K562 (cell line): Measurements from ENCODE around the gene NUBP2. TPM values are rescaled to one million over a fixed set of nuclear protein-coding genes. Genes with fewer than 3 reads are reported as not detected.

Experiments used
- ATAC-seq: fragments of 200-7000 bp; cut with Tn5 transposase; 3 replicates; pipeline ENCODE4 v1.9.1; 2020; ENCODE audit warnings: moderate library complexity
- BruUV-seq: library from RNA; stranded (reverse); fragments of 400-500 nt; replicated peaks from 2 replicates; lab custom pipeline; 2021; lab: Mats Ljungman, UMichigan
- CTCF ChIA-PET: fragments of 300-600 bp; formaldehyde crosslinking; extraction: SDS; loops from one replicate; lab custom pipeline; 2021; ENCODE audit warnings: low intra/inter-chr PET ratio; lab: Yijun Ruan, JAX
- POLR2A ChIA-PET: fragments of 300-600, 350-650 bp; sonication (Branson Sonifier 250); formaldehyde crosslinking; extraction: SDS; loops from one replicate; lab custom pipeline; 2021; ENCODE audit warnings: antibody characterized with exemption, inconsistent platforms; lab: Yijun Ruan, JAX
- DNase-seq, 4 experiments: peaks; one replicate each; pipeline versions ENCODE4 v3.0.0 to v3.0.0-alpha.2; 2011 to 2018; ENCODE audit warnings: low spot score in 3 of 4, mixed read lengths in 3 of 4; ENCODE audit errors: extremely low read depth in 1 of 4
- FAIRE-seq: peaks from 2 replicates; lab custom pipeline; 2011; peaks lifted over from hg19 to GRCh38; lab: Jason Lieb, UNC
- H2AFZ ChIP-seq: 2 replicates; pipeline ENCODE4 v1.6.0; 2011; ENCODE audit warnings: low read depth, low read length, control low read depth, inconsistent platforms
- H3K27ac ChIP-seq: fragments of 200-600 bp; 3 replicates; pipeline ENCODE4 v1.8.0; 2011; ENCODE audit warnings: low read depth, mild to moderate bottlenecking, control low read depth, inconsistent platforms, low read length, moderate library complexity, mixed read lengths; ENCODE audit errors: extremely low read depth
- H3K27me3 ChIP-seq, 2 experiments: fragments of 300-600 bp in 1 of 2; 2 replicates in 1 of 2; 3 replicates in 1 of 2; pipeline versions ENCODE4 v1.6.0 to v1.8.0; 2011; ENCODE audit warnings: inconsistent platforms in 2 of 2, low read length in 2 of 2, mild to moderate bottlenecking in 1 of 2, mixed read lengths in 1 of 2, moderate library complexity in 1 of 2; ENCODE audit not compliant: control insufficient read depth in 2 of 2, insufficient read depth in 2 of 2
- H3K36me3 ChIP-seq: fragments of 300-600 bp; 3 replicates; pipeline ENCODE4 v1.8.0; 2011; ENCODE audit warnings: mild to moderate bottlenecking, low read length, inconsistent platforms; ENCODE audit not compliant: control insufficient read depth, insufficient read depth
- H3K4me1 ChIP-seq, 2 experiments: fragments of 200-600 bp in 1 of 2; replicated peaks in 1 of 2; 2 replicates in 1 of 2; 3 replicates in 1 of 2; pipeline versions ENCODE4 v1.5.1 to v1.8.0; 2011; ENCODE audit warnings: inconsistent platforms in 2 of 2, low read length in 2 of 2, mild to moderate bottlenecking in 1 of 2, mixed read lengths in 1 of 2, moderate library complexity in 1 of 2; ENCODE audit not compliant: control insufficient read depth in 2 of 2, insufficient read depth in 2 of 2
- H3K4me2 ChIP-seq: 2 replicates; pipeline ENCODE4 v1.6.1; 2011; ENCODE audit warnings: low read length, control low read depth, inconsistent platforms, mixed read lengths; ENCODE audit not compliant: insufficient read depth
- H3K4me3 ChIP-seq: fragments of 200-600 bp; sonication (generic), shearing (Covaris generic); 2 replicates; pipeline ENCODE4 v1.5.1; 2016; ENCODE audit warnings: control low read depth, inconsistent platforms
- H3K79me2 ChIP-seq: fragments of 200-600 bp; 3 replicates; pipeline ENCODE4 v1.8.0; 2011; ENCODE audit warnings: low read length, inconsistent platforms; ENCODE audit not compliant: control insufficient read depth, insufficient read depth
- H3K9ac ChIP-seq, 2 experiments: 2 replicates each; pipeline versions ENCODE4 v1.6.0 to v1.6.1; 2011; ENCODE audit warnings: low read depth in 2 of 2, low read length in 2 of 2, control low read depth in 1 of 2, inconsistent platforms in 1 of 2, mild to moderate bottlenecking in 1 of 2, mixed read lengths in 1 of 2; ENCODE audit not compliant: insufficient read depth in 1 of 2
- H3K9me1 ChIP-seq: one replicate; pipeline ENCODE4 v1.6.0; 2011; ENCODE audit warnings: inconsistent platforms, mild to moderate bottlenecking, low read length, moderate library complexity; ENCODE audit not compliant: control insufficient read depth, insufficient read depth
- H3K9me3 ChIP-seq: replicated peaks from 2 replicates; pipeline ENCODE4 v1.5.1; 2011; ENCODE audit warnings: low read depth, low read length, inconsistent platforms; ENCODE audit not compliant: control insufficient read depth, insufficient read depth
- H4K20me1 ChIP-seq: replicated peaks from 2 replicates; pipeline ENCODE4 v1.6.1; 2011; ENCODE audit warnings: low read length, inconsistent platforms, mixed read lengths; ENCODE audit not compliant: control insufficient read depth, insufficient read depth
- ILK ChIP-seq: fragments of 450-650 bp; IDR thresholded peaks from 2 replicates; pipeline ENCODE4 v1.6.1; 2016; ENCODE audit warnings: missing genetic modification characterization, low read depth, mild to moderate bottlenecking, missing compliant biosample characterization, moderate library complexity, borderline replicate concordance
- MTF1 ChIP-seq: fragments of 250-450 bp; sonication (Bioruptor Pico); IDR thresholded peaks from 2 replicates; pipeline ENCODE4 v1.9.0; 2021; ENCODE audit warnings: moderate library complexity, mild to moderate bottlenecking, inconsistent platforms, borderline replicate concordance
- NFXL1 ChIP-seq: fragments of 450-650 bp; formaldehyde crosslinking; IDR thresholded peaks from 2 replicates; pipeline ENCODE4 v1.4.0; 2021; ENCODE audit warnings: mild to moderate bottlenecking
- POLR2G ChIP-seq: fragments of 200-400 bp; formaldehyde crosslinking; IDR thresholded peaks from 2 replicates; pipeline ENCODE4 v1.6.1; 2017; ENCODE audit warnings: low read depth, mild to moderate bottlenecking, antibody characterized with exemption, low read length, moderate library complexity
- RBFOX2 ChIP-seq: fragments of 200-400 bp; formaldehyde crosslinking; IDR thresholded peaks from 2 replicates; pipeline ENCODE4 v1.6.1; 2017; ENCODE audit warnings: low read depth, mild to moderate bottlenecking, low read length, moderate library complexity
- SIN3B ChIP-seq: fragments of 450-650 bp; IDR thresholded peaks from 2 replicates; pipeline ENCODE4 v1.6.1; 2017; ENCODE audit warnings: low read depth, mild to moderate bottlenecking, moderate library complexity
- ZNF121 ChIP-seq: sonication (generic); formaldehyde crosslinking; conservative IDR thresholded peaks from 2 replicates; pipeline ENCODE4 v1.8.0; 2022; ENCODE audit warnings: missing genetic modification reagents
- ZNF140 ChIP-seq: fragments of 250-450 bp; sonication (Bioruptor Pico); IDR thresholded peaks from 2 replicates; pipeline ENCODE4 v1.8.0; 2021; ENCODE audit warnings: moderate library complexity, mild to moderate bottlenecking, inconsistent platforms
- ZNF224 ChIP-seq: sonication (generic); formaldehyde crosslinking; IDR thresholded peaks from 2 replicates; pipeline ENCODE4 v1.8.0; 2022; ENCODE audit warnings: mild to moderate bottlenecking, missing genetic modification reagents
- ZNF655 ChIP-seq: fragments of 250-450 bp; sonication (Bioruptor Pico); IDR thresholded peaks from 2 replicates; pipeline ENCODE4 v1.5.0; 2021
- WGBS: fragments of 100-300 bp; shearing (Covaris generic); methylation state at CpG from one replicate; pipeline ENCODE4 v1.1.6; 2016; ENCODE audit warnings: low coverage, mixed read lengths; ENCODE audit not compliant: insufficient coverage; ENCODE audit errors: missing lambda C conversion rate; 5-methylcytosine and 5-hydroxymethylcytosine counted together
- in situ Hi-C: fragments of 300-500 bp; cut with MboI; formaldehyde crosslinking; loops from 4 replicates; pipeline ENCODE4 v1.15.0; 2018; ENCODE audit warnings: inconsistent platforms, mixed read lengths
- intact Hi-C: fragments of 100-400 bp; cut with micrococcal nuclease; formaldehyde crosslinking; loops from 2 replicates; pipeline ENCODE4 v1.14.2; 2022
- polyA plus RNA-seq, 8 experiments: library from polyadenylated mRNA; depleted of rRNA in 4 of 8; stranded (reverse) in 5 of 8; unstranded in 3 of 8; fragments of >200 nt; fragmentation: Nextera tagmentation in 2 of 8; fragmentation: Illumina TruSeq in 1 of 8; extraction: Ambion mirVana in 2 of 8; extraction: Trizol in 1 of 8; gene quantifications; 2 replicates each; pipeline versions ENCODE4 v1.2.1 to v1.2.3, GENCODE V29; 2011 to 2014; ENCODE audit warnings: inconsistent platforms in 1 of 8, missing spikeins in 1 of 8
- total RNA-seq, 7 experiments: library from RNA; depleted of rRNA in 6 of 7; stranded (reverse); fragments of >200 nt in 6 of 7; fragmentation: Illumina TruSeq in 2 of 7; extraction: Trizol in 2 of 7; gene quantifications; 2 replicates each; pipeline versions ENCODE4 v1.2.1 to v1.2.3, GENCODE V29; 2011 to 2021; ENCODE audit warnings: low replicate concordance in 1 of 7

Gene NUBP2
- total and polyA plus RNA-seq, 9 of the 15 experiments (the other 6 are each of a cell fraction or from before 2014, with no cell fraction given), result 1.8 to 115 (median 24.0) TPM

GRCh38 chr16:1817716-1818115 lies 35.0 kb downstream of the NUBP2 start:
- no peaks in the 10 kb centered on the region for H3K79me2 ChIP-seq
- BruUV-seq, result no TSS peak
- H3K27me3 ChIP-seq, result no peaks in the 10 kb centered on the region
- H2AFZ ChIP-seq, result no peak overlapping the region
- DNase-seq, result no peak
- TF ChIP-seq ZNF224 (no peak), RBFOX2 (0 out of 2 replicates have a peak, but pooled peaks have one; percentile 8)
- H3K9me3 ChIP-seq, result no peaks in the 10 kb centered on the region
- no peak for FAIRE-seq
- H4K20me1 ChIP-seq, result no peaks in the 10 kb centered on the region
- no peak overlapping the region for H3K4me3 ChIP-seq
- in situ Hi-C loops, result no loop called here
- peaks cover 3% of the 10 kb centered on the region; the same call in 1 of the 3 replicates for H3K36me3 ChIP-seq
- peaks cover 0 to 49% of the 10 kb centered on the region in 2 experiments; a peak in 3 of 5 replicates for H3K4me1 ChIP-seq
- intact Hi-C loops, result no loop called here
- H3K9me1 ChIP-seq, result no peaks in the 10 kb centered on the region
- no peak overlapping the region for H3K27ac ChIP-seq
- CTCF ChIA-PET, result no interaction called here
- no peak for ATAC-seq
- no peak overlapping the region for H3K9ac ChIP-seq
- H3K4me2 ChIP-seq, result no peak overlapping the region
- POLR2A ChIA-PET, result no interaction called here
- whole genome bisulfite sequencing, result 88% methylated on average over 16 of the region's 17 CpGs

- TF ChIP-seq SIN3B, result no peak
- no peak for TF ChIP-seq NFXL1
- TF ChIP-seq RBFOX2, result 0 out of 2 replicates have a peak, but pooled peaks have one; percentile 9
- TF ChIP-seq ZNF121 (CRISPR knock-in tag), result no peak
- TF ChIP-seq MTF1, result no peak
- no peak for TF ChIP-seq ILK (tag)
- TF ChIP-seq ZNF140 (CRISPR knock-in tag), result no peak
- TF ChIP-seq POLR2G, result peak; percentile 54; the same call in 1 of the 2 replicates
- TF ChIP-seq ZNF655 (CRISPR knock-in tag), result no peak
- no TSS peak for BruUV-seq
- in situ Hi-C loops, result no loop called here
- Histone ChIP-seq H3K79me2 (no peaks in the 10 kb centered on the region), H3K4me1 (peaks cover 0 to 49% of the 10 kb centered on the region in 2 experiments; a peak in 2 of 5 replicates), H3K9me1 (no peaks in the 10 kb centered on the region), H3K4me3 (no peak overlapping the region), H4K20me1 (no peaks in the 10 kb centered on the region), H3K9ac (peak overlapping the region in 1 of 2 experiments; percentile 13; a peak in 1 of 4 replicates), H3K27ac (no peak overlapping the region), H2AFZ (no peak overlapping the region), H3K27me3 (no peaks in the 10 kb centered on the region), H3K9me3 (no peaks in the 10 kb centered on the region), H3K36me3 (peaks cover 3% of the 10 kb centered on the region; the same call in 1 of the 3 replicates), H3K4me2 (no peak overlapping the region)
- ChIA-PET POLR2A (no interaction called here), CTCF (no interaction called here)
- ATAC-seq, result no peak
- intact Hi-C loops, result no loop called here
- no peak for FAIRE-seq
- 77% methylated on average over 19 of the region's 27 CpGs for WGBS
- DNase-seq, result no peak
These were observed 35.6 kb downstream of the NUBP2 start for GRCh38 chr16:1818204-1818872.
